GM23338 (cell line): ENCODE measurements around the gene MAP3K6. TPM values are rescaled to one million over a fixed set of nuclear protein-coding genes. Genes with fewer than 3 reads are reported as not detected.

Experiments used
- ATAC-seq: fragments of 200-7000 bp; cut with Tn5 transposase; 3 replicates; pipeline ENCODE4 v1.9.1; 2020
- DNase-seq: peaks from one replicate; pipeline ENCODE4 v3.0.0-alpha.2; 2015; ENCODE audit warnings: low spot score
- H2AFZ ChIP-seq: fragments of 200-600 bp; sonication (generic); 2 replicates; pipeline ENCODE4 v1.8.0; 2016; ENCODE audit warnings: antibody characterized with exemption, mild to moderate bottlenecking, moderate library complexity
- H3F3A ChIP-seq: fragments of 200-600 bp; sonication (generic); replicated peaks from 2 replicates; pipeline ENCODE4 v1.8.0; 2017; ENCODE audit warnings: antibody characterized with exemption, mixed run types, low read depth
- H3K27ac ChIP-seq: fragments of 200-600 bp; sonication (generic); 2 replicates; pipeline ENCODE4 v1.6.1; 2016; ENCODE audit warnings: low read depth
- H3K27me3 ChIP-seq: fragments of 200-600 bp; sonication (generic); 2 replicates; pipeline ENCODE4 v1.8.0; 2016; ENCODE audit warnings: mild to moderate bottlenecking, mixed run types, moderate library complexity; ENCODE audit not compliant: insufficient read depth
- H3K36me3 ChIP-seq: fragments of 200-600 bp; sonication (generic); 2 replicates; pipeline ENCODE4 v1.8.0; 2016; ENCODE audit warnings: mild to moderate bottlenecking; ENCODE audit not compliant: insufficient read depth
- H3K4me1 ChIP-seq: fragments of 200-600 bp; sonication (generic); 2 replicates; pipeline ENCODE4 v1.8.0; 2016; ENCODE audit warnings: mild to moderate bottlenecking, moderate library complexity; ENCODE audit not compliant: insufficient read depth
- H3K4me2 ChIP-seq: fragments of 200-600 bp; sonication (generic); 2 replicates; pipeline ENCODE4 v1.7.1; 2017; ENCODE audit warnings: mixed run types
- H3K4me3 ChIP-seq: fragments of 200-600 bp; sonication (generic); 2 replicates; pipeline ENCODE4 v1.6.1; 2016; ENCODE audit warnings: mixed run types
- H3K79me2 ChIP-seq: fragments of 200-600 bp; sonication (generic); replicated peaks from 2 replicates; pipeline ENCODE4 v1.8.0; 2017; ENCODE audit warnings: mild to moderate bottlenecking; ENCODE audit not compliant: insufficient read depth
- H3K9me2 ChIP-seq: fragments of 200-600 bp; sonication (generic); 2 replicates; pipeline ENCODE4 v1.8.0; 2017; ENCODE audit not compliant: insufficient read depth
- H4K20me1 ChIP-seq: fragments of 200-600 bp; sonication (generic); replicated peaks from 2 replicates; pipeline ENCODE4 v1.8.0; 2017; ENCODE audit warnings: mild to moderate bottlenecking; ENCODE audit not compliant: insufficient read depth
- H3K27ac Mint-ChIP-seq: 2 replicates; pipeline ENCODE4 v1.8.0; 2020; ENCODE audit warnings: inconsistent platforms, mild to moderate bottlenecking, moderate library complexity, mixed read lengths
- H3K27me3 Mint-ChIP-seq: 3 replicates; pipeline ENCODE4 v1.8.0; 2022; ENCODE audit warnings: low read depth, mild to moderate bottlenecking, moderate library complexity, mixed read lengths, inconsistent platforms; ENCODE audit not compliant: insufficient read depth, poor library complexity
- H3K36me3 Mint-ChIP-seq: 3 replicates; pipeline ENCODE4 v1.8.0; 2021; ENCODE audit warnings: low read depth, mild to moderate bottlenecking, inconsistent platforms, moderate library complexity, mixed read lengths
- H3K4me1 Mint-ChIP-seq: 3 replicates; pipeline ENCODE4 v1.8.0; 2020; ENCODE audit warnings: mild to moderate bottlenecking, inconsistent platforms, mixed read lengths
- H3K4me3 Mint-ChIP-seq: 3 replicates; pipeline ENCODE4 v1.8.0; 2021; ENCODE audit warnings: moderate library complexity, mild to moderate bottlenecking, inconsistent platforms, mixed read lengths
- H3K9me3 Mint-ChIP-seq: 3 replicates; pipeline ENCODE4 v1.8.0; 2020; ENCODE audit warnings: moderate library complexity, mild to moderate bottlenecking, inconsistent platforms, mixed read lengths
- CREB1 ChIP-seq: fragments of 250-450 bp; sonication (Bioruptor Pico); IDR thresholded peaks from 2 replicates; pipeline ENCODE4 v1.5.0; 2020; ENCODE audit warnings: low read depth, mild to moderate bottlenecking, moderate library complexity
- CTCF ChIP-seq, 2 experiments: fragments of 200-600 bp in 1 of 2; sonication (generic) in 1 of 2; conservative IDR thresholded peaks; 2 replicates each; pipeline versions ENCODE4 v1.5.1 to v1.6.1; 2016 to 2017; ENCODE audit warnings: antibody characterized with exemption in 2 of 2, low read depth in 2 of 2, mild to moderate bottlenecking in 2 of 2, moderate library complexity in 1 of 2
- ETS1 ChIP-seq: IDR thresholded peaks from 2 replicates; pipeline ENCODE4 v1.6.1; 2016; ENCODE audit warnings: antibody characterized with exemption
- EZH2 ChIP-seq: fragments of 200-600 bp; sonication (generic); IDR thresholded peaks from one replicate; pipeline ENCODE4 v1.8.0; 2017; ENCODE audit warnings: antibody characterized with exemption, mild to moderate bottlenecking, low read depth; ENCODE audit not compliant: unreplicated experiment
- EZH2phosphoT487 ChIP-seq: fragments of 200-600 bp; sonication (generic); IDR thresholded peaks from one replicate; pipeline ENCODE4 v1.8.1; 2018; ENCODE audit warnings: antibody characterized with exemption; ENCODE audit not compliant: unreplicated experiment
- JUNB ChIP-seq: IDR thresholded peaks from one replicate; pipeline ENCODE4 v1.6.1; 2016; ENCODE audit warnings: antibody characterized with exemption; ENCODE audit not compliant: unreplicated experiment
- NANOG ChIP-seq: IDR thresholded peaks from 2 replicates; pipeline ENCODE4 v1.6.1; 2016; ENCODE audit warnings: antibody characterized with exemption, borderline replicate concordance
- POLR2AphosphoS5 ChIP-seq: IDR thresholded peaks from 2 replicates; pipeline ENCODE4 v1.6.1; 2016; ENCODE audit warnings: antibody characterized with exemption, low read depth
- REST ChIP-seq: IDR thresholded peaks from one replicate; pipeline ENCODE4 v1.6.1; 2018; ENCODE audit warnings: antibody characterized with exemption; ENCODE audit not compliant: unreplicated experiment
- STAT1 ChIP-seq: IDR thresholded peaks from one replicate; pipeline ENCODE4 v1.6.1; 2016; ENCODE audit warnings: antibody characterized with exemption; ENCODE audit not compliant: unreplicated experiment
- ZNF114 ChIP-seq: fragments of 250-450 bp; sonication (Bioruptor Pico); IDR thresholded peaks from 2 replicates; pipeline ENCODE4 v1.5.0; 2020; ENCODE audit warnings: mild to moderate bottlenecking, moderate library complexity
- ZNF331 ChIP-seq: fragments of 250-450 bp; sonication (Bioruptor Pico); IDR thresholded peaks from 2 replicates; pipeline ENCODE4 v1.5.0; 2020; ENCODE audit warnings: low read depth, mild to moderate bottlenecking, moderate library complexity
- ZNF462 ChIP-seq: fragments of 250-450 bp; sonication (Bioruptor Pico); IDR thresholded peaks from 2 replicates; pipeline ENCODE4 v1.5.0; 2020; ENCODE audit warnings: mild to moderate bottlenecking, moderate library complexity
- polyA plus RNA-seq: library from polyadenylated mRNA; unstranded; fragments of >200 nt; fragmentation: Nextera tagmentation; extraction: Ambion mirVana; gene quantifications from 2 replicates; pipeline ENCODE4 v1.2.1, GENCODE V29; 2016
- total RNA-seq: library from RNA; depleted of rRNA; stranded (reverse); fragments of >200 nt; shearing (Covaris generic); gene quantifications from 2 replicates; pipeline ENCODE4 v1.2.3, GENCODE V29; 2014

MAP3K6 gene
- total and polyA plus RNA-seq, 2 experiments from 2014 or later: 8.2 to 10.6 TPM

GRCh38 chr1:27355683-27356082, 11.1 kb downstream of the MAP3K6 start:
- Histone ChIP-seq H3K27me3 (peaks cover 30% of the 10 kb centered on the region), H3K79me2 (no peaks in the 10 kb centered on the region), H2AFZ (no peak overlapping the region), H3K4me3 (no peak overlapping the region), H3K4me1 (peaks cover 21% of the 10 kb centered on the region), H3K27ac (no peak overlapping the region), H3K36me3 (no peaks in the 10 kb centered on the region), H3K4me2 (no peak overlapping the region), H4K20me1 (no peaks in the 10 kb centered on the region), H3K9me2 (no peaks in the 10 kb centered on the region), H3F3A (peaks cover 8% of the 10 kb centered on the region; the same call in 1 of the 2 replicates)
- Mint-ChIP-seq H3K9me3 (no peaks in the 10 kb centered on the region; the same call in 2 of the 3 replicates), H3K27me3 (peaks cover 37% of the 10 kb centered on the region), H3K27ac (no peak overlapping the region), H3K4me3 (no peak overlapping the region), H3K36me3 (peaks cover 5% of the 10 kb centered on the region; the same call in 1 of the 3 replicates), H3K4me1 (peaks cover 24% of the 10 kb centered on the region; the same call in 2 of the 3 replicates)
- DNase-seq (no peak), ATAC-seq (no peak)
- TF ChIP-seq REST: no peak
- TF ChIP-seq POLR2AphosphoS5: no peak
- no peak for TF ChIP-seq ETS1
- no peak for TF ChIP-seq CTCF (conservative IDR thresholded peaks at IDR 0.05; ENCODE audit: low read depth in 2 of 2)
- TF ChIP-seq EZH2: no peak
- no peak for TF ChIP-seq ZNF331 (CRISPR knock-in tag)
- TF ChIP-seq EZH2phosphoT487: no peak
- TF ChIP-seq ZNF114 (CRISPR knock-in tag): no peak
- no peak for TF ChIP-seq STAT1
- no peak for TF ChIP-seq ZNF462
- no peak for TF ChIP-seq CREB1 (CRISPR knock-in tag)
- no peak for TF ChIP-seq JUNB
- no peak for TF ChIP-seq NANOG
